NCI-H1105 (cell line): ENCODE measurements around the gene KDM4B.

Experiments
- DNase-seq: peaks from one replicate; lab custom pipeline; 2025; lab: John Stamatoyannopoulos, UW

Gene KDM4B

DNA sequence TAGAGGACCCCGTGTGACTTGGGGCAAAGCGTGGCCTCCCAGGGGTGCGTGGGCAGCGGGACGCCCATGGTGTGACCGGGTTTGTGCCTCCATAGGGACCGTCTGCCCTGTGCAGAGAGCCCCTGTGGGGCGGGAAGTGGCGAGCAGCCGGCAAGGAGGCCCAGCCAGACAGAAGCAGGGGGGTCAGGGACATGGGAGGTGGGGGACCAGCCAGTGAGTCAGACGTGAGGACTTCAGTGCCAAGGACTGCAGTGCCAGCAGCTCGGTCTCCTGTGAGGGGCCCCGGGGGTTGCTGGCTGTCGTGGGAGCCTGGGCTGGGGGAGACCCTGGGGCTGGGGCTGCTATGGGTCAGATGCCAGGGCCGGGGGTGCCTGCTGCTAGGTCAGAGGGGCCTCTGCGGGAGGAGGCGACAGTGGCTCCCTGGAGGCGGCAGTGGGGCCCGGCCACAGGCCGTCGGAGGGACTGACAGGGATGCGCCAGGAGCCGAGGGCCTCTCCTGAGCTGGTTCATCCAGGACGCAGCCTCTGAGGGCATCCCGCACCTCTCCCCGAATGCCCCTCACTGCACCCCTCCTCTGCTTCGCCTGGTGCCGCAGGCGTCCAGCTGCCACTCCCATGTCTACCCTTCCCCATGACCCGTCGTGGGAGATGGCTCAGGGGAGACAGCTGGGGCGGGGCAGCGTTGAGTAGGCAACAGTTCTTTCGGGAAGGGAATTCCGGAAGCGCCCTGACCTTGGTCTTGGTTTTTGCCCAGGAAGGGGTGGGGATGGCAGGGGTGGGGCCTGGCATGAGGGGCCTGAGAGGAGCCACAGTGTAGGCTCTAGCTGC is 80.0 kb downstream of the KDM4B start:
- no peak for DNase-seq

GRCh38 chr19:5049561-5049960 is 80.6 kb downstream of the KDM4B start:
- no peak for DNase-seq

- DNase-seq: no peak
These were observed 81.2 kb downstream of the KDM4B start for GRCh38 chr19:5050067-5050656.

DNA sequence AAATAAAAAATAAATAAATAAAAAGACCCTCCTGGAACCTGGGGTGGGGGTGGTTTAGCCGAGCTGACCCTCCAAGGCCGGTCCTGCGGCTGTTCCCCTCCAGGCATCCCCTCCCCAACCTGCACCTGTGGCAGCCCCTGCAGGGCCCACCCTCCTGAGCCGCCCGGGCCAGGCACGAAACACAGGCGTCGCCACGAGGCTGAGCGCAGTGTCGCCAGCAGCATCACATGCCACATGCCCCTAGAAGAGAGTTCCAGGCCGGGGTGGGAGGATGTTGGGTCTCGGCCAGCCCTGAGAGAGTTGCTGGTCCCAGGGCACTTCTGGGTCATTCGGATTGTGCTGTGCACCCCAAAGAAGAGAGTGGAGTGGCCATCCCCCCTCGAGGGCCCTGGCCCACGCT is 82.0 kb downstream of the KDM4B start:
- no peak for DNase-seq

GRCh38 chr19:5051619-5052018 is 82.7 kb downstream of the KDM4B start:
- no peak for DNase-seq

DNA sequence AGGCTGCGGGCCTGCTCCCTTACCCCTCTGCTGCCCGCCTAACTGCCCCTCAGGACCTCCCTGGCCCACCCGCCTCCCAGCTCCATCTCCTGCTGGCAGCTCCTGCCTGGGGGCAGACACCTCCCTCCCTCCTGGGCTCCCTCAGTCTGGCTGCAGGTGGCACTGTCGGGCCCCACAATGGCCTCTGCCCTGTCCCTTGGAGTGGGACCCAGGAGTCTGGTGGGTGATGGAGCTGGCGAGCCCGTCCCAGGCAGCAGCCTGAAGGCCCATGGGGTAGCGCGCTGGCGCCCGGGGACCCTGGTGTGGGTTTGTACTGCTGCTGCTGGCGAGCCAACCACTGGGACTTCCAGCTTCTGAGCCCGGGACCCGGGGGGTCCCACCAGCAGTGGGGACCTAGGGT is 83.6 kb downstream of the KDM4B start:
- no peak for DNase-seq

GRCh38 chr19:5052945-5053485 is 84.1 kb downstream of the KDM4B start:
- no peak for DNase-seq

DNA sequence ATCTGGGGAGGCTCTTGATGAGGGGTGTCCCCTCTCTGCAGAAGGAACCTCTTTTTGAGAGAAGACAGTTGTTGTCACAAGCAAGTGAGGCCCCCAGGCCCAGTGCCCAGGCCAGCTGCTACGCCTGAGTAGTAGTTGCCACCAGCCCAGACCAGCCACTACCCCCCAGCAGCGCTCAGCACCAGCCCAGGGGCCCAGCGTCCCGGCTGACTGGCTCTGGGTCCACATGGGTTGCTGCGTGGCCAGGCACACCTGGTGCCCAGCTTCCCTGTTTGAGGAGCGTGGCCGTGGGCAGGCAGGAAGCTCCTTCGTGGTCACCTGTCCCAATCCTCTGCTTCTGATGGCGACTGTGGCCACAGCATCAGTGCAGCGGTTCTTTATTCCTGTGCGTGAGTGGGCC is 84.7 kb downstream of the KDM4B start:
- DNase-seq: no peak

DNA sequence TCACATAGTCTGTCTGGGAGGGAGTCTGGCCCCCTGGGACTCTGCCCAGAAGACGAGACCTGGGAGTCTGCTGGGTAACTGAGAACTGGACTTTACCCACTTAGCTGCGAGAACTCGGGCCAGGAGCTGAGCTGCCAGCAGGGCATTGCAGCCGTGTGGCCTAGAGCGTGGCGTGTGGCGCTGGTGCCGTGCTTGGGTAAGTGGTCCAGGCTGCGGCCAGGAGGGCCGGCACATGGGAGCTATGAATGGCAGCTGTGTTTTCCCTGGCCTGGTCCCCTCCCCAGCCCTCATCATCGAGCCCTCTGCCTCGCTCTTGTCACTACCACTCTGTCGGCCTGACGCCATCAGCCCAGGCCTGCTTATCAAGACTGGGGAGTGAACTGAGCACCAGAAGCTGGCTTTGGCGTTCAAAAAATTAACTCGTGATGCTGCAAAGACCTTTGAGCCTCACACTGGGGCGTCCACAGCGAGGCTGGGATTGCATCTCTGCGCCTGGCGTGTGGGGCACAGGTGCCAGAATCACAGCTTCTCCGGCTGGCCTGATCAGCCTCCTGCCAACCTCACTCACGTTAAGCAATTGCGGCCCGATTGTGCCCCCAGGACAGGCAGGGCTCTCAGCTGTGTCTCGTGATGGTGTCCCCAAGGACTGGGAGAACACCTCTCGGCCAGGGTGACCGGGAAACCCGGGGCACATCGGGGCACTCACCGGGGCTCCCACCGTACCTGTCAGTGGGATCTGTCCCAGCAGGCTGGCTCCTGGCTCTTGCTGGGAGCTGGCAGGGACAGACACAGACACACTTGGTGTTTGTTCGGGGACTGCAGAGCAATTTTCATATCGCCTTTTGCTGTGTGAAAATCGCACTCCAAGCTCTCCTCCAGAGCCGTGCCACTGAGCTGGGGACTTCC is 85.9 kb downstream of the KDM4B start:
- no peak for DNase-seq

DNA sequence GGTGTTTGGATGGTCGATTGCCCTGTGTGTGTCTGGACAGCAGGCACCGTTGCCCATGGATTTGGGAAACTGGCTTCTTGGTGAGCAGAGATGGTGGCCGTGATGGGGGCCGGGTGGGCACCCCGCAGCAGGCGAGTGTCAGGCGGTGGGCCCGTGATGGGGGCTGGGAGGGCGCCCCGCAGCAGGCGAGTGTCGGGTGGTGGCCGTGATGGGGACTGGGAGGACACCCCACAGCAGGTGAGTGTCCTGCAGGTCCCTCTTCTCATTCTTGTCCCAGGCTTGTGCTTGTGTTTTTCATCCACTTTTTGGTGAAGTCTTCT is 86.5 kb downstream of the KDM4B start:
- DNase-seq: no peak

GRCh38 chr19:5057860-5058259 is 88.9 kb downstream of the KDM4B start:
- no peak for DNase-seq

DNA sequence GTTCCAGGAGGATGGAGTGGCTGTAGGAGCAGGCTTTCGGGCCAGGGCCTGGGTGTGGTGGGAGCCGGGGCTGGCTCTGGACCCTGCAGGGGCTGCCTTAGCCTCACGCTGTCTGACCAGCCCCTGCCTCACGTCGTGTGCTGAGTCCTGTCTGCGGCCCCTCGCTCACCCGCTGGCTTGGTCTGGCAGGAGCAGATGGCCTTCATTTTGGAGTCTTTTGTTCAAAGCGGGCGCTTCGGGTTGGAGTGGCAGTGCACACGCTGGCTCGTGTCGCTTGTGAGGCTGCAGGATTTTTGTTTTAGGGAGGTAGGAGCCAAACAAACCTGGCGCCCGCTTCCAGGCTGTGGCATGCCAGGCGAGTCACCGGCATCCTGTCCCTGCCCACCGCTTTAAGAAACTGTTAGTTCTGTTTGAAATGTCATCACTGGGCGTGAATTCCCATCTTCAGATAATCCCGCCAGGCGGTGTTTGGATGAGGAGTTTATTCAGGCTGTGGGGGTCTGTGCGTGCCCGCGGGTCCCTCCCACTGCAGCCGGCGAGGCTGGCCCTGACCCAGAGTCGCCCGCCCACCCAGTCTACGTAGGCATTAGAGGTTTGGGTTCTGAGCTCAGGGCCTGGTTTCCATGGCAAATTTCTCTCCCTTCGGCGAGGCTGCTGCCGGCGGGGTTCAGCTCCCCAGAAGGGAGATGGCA is 89.8 kb downstream of the KDM4B start:
- DNase-seq: no peak

- no peak for DNase-seq
These were observed 90.3 kb downstream of the KDM4B start for GRCh38 chr19:5059213-5059574.

DNA sequence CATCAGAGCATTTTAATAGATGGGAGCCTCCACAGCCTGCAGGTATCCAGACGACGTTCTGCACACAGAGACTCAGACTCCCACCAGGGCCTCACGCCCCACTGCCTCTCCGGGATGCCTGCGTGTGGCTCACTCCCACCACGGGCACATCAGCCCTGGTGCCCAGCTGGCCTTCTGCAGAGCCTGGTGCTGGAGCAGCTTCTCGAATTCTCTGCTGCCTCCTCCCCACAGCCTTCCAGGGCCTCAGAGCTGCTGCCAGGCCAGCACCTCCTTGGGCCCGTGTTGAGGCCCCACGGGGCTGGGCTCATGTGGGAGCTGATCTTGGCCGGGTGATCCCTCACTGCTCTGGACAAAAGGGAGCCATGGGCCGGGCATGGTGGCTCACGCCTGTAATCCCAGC is 90.9 kb downstream of the KDM4B start:
- no peak for DNase-seq

GRCh38 chr19:5062195-5062594 is 93.3 kb downstream of the KDM4B start:
- no peak for DNase-seq

GRCh38 chr19:5062799-5063198 is 93.9 kb downstream of the KDM4B start:
- no peak for DNase-seq

DNA sequence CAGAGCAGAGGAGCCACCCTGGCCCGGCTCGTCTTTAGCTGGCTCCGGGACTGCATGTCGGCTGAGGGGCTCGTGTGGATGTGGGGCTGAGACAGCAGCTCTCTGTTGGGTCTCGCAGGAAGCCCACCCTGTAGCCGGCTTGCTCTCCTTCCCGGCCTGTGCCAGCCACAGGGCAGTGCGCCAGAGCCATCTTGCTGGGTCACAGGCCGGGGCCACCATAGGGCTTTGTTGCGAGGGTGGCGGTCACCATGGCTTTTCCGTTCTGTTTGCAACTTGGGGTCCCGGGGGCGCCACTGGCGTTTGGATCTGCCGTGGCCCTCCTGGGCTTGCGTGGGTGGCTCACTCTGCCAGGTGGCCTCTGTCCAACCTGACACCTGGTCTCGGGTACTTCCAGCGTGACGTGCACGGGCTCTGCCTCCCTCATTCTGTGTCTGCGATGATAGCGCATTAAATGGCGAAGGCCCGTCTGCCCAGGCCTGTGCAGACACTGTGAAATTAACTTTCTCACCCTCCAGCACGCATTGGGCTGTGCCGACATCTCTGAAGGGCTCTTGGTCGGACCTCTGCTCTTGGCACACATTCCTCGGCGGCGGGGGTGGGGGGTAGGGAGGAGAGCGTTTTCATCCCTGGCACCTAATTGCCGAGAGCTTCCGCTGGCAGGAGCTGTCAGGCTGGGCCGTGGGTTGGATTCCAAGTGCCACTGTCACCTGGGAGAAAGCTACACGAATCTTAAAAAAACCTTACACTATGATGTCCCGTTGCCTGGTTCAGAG is 95.1 kb downstream of the KDM4B start:
- no peak for DNase-seq

- no peak for DNase-seq
These were observed 96.0 kb downstream of the KDM4B start for GRCh38 chr19:5064896-5065295.

DNA sequence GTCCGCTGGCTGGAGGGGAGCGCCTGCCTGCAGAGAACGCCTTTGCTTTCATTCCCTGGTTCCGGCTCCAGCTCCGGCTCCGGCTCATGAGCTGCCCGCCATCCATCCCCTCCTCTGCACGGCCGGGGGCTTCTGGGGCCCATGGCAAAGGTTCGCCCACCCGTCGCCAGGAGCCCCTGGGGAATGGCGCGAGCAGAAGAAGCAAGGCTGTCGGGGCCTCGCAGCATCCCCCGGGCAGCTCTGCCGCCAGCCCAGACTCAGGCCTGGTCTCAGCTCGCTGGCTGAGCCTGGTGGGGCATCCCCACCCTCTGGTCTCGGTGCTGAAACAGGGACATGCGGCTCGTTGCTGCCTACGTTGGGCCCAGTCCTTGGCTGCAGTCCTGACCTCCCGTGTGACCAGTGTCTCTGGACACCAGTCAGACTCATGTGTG is 96.8 kb downstream of the KDM4B start:
- no peak for DNase-seq

DNA sequence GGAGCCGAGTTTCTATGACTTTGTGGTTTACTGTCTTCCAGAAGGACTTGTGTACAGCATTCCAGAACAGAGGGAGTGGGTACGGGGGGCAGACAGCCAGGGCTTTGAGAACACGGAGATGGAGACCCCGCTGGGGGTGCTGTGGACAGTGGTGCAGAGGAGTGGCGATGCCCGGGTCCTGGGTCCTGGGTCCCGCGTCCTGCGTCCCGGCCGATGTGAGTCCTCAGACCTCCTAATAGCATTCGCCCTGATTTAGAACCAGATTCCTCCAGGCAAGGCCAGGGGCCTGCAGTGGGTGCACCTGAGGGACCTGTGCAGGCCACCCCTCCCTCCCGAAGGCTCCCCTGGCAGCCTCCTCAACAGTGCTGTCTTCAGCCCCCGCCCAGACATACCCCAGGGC is 97.9 kb downstream of the KDM4B start:
- no peak for DNase-seq

GRCh38 chr19:5067678-5068077 is 98.8 kb downstream of the KDM4B start:
- DNase-seq: no peak
